ENCODE data around the gene SUPT6H. TPM values are rescaled to one million over a fixed set of nuclear protein-coding genes. Genes with fewer than 3 reads are reported as not detected.

Gene SUPT6H
- total and polyA plus RNA-seq, 9 of the 15 experiments (the other 6 are each of a cell fraction or from before 2014, with no cell fraction given): 1.7 to 77.7 (median 49.2) TPM

GRCh38 chr17:28747801-28748750 lies 86.1 kb downstream of the SUPT6H start (continued):
- TF ChIP-seq UBTF (IDR thresholded peaks at IDR 0.05; ENCODE audit: borderline replicate concordance in 1 of 2, low read depth in 2 of 2, low read length in 2 of 2): no peak

- intact Hi-C loops (cut with micrococcal nuclease): no loop called here
- DNase-seq (ENCODE audit: extremely low read depth in 1 of 4, low spot score in 3 of 4): no peak
- Histone ChIP-seq H3K36me3 (ENCODE audit: control insufficient read depth, insufficient read depth, low read length) (peaks cover 75% of the 10 kb centered on the region), H3K27me3 (ENCODE audit: control insufficient read depth in 2 of 2, insufficient read depth in 2 of 2, low read length in 2 of 2) (no peaks in the 10 kb centered on the region), H3K27ac (ENCODE audit: extremely low read depth, low read depth, low read length) (no peak overlapping the region), H3K9ac (ENCODE audit: insufficient read depth in 1 of 2, low read depth in 2 of 2, low read length in 2 of 2) (peak overlapping the region in 1 of 2 experiments; percentile 37; a peak in 2 of 4 replicates), H3K4me1 (replicated peaks in 1 of 2; ENCODE audit: control insufficient read depth in 2 of 2, insufficient read depth in 2 of 2, low read length in 2 of 2) (peaks cover 20 to 47% of the 10 kb centered on the region in 2 experiments), H3K9me1 (ENCODE audit: control insufficient read depth, insufficient read depth, low read length) (no peaks in the 10 kb centered on the region), H3K4me3 (no peak overlapping the region), H4K20me1 (replicated peaks; ENCODE audit: control insufficient read depth, insufficient read depth, low read length) (peaks cover 27% of the 10 kb centered on the region), H2AFZ (ENCODE audit: low read depth, low read length) (no peak overlapping the region), H3K9me3 (replicated peaks; ENCODE audit: control insufficient read depth, insufficient read depth, low read depth, low read length) (no peaks in the 10 kb centered on the region), H3K4me2 (ENCODE audit: insufficient read depth, low read length) (no peak overlapping the region), H3K79me2 (ENCODE audit: control insufficient read depth, insufficient read depth, low read length) (peaks cover 60% of the 10 kb centered on the region)
- ATAC-seq: no peak
- CTCF ChIA-PET (ENCODE audit: low intra/inter-chr PET ratio): interaction anchor here (1.5 to 6.8 kb wide), 2 partner anchors 22 to 28 kb away, joined by 10 to 117 read pairs; partner anchors contain the start of genes NEK8 and TLCD1
- POLR2A ChIA-PET: interaction anchor here (0.7 to 17.4 kb wide), 12 partner anchors 13 to 201 kb away, joined by 3 to 367 read pairs (median 6); partner anchors contain the start of genes NEK8, RPL23A and TLCD1
- 82% methylated on average over 18 of the region's 18 CpGs for WGBS (ENCODE audit: insufficient coverage, low coverage, missing lambda C conversion rate)
- BruUV-seq (replicated peaks): no TSS peak
- FAIRE-seq: no peak
- in situ Hi-C loops (cut with MboI): no loop called here
- no peak for TF ChIP-seq NFXL1 (CRISPR knock-in tag; IDR thresholded peaks at IDR 0.05)
- TF ChIP-seq ETV1 (tag; conservative IDR thresholded peaks at IDR 0.05; ENCODE audit: low read depth): no peak
- TF ChIP-seq BRF2 (IDR thresholded peaks at IDR 0.05; ENCODE audit: borderline replicate concordance, insufficient read depth, insufficient read length): no peak
- peak; percentile 62; the same call in 1 of the 2 replicates for TF ChIP-seq POLR2G (IDR thresholded peaks at IDR 0.05; ENCODE audit: low read depth, low read length)
- TF ChIP-seq RBM22 (IDR thresholded peaks at IDR 0.05; ENCODE audit: low read depth, low read length, poor library complexity, severe bottlenecking): peak; percentile 60
- TF ChIP-seq POLR2A (conservative IDR thresholded peaks at IDR 0.05): peak; percentile 28; the same call in 1 of the 2 replicates
- no peak for TF ChIP-seq PHB2 (IDR thresholded peaks at IDR 0.05; ENCODE audit: low read depth)
- TF ChIP-seq MEF2D (tag; conservative IDR thresholded peaks at IDR 0.05; ENCODE audit: low read depth): no peak
- TF ChIP-seq STAG1 (CRISPR knock-in tag; IDR thresholded peaks at IDR 0.05; ENCODE audit: borderline replicate concordance): no peak
- no peak for TF ChIP-seq FOXO4 (CRISPR knock-in tag; IDR thresholded peaks at IDR 0.05)
- peak; percentile 27; the same call in 1 of the 2 replicates for TF ChIP-seq MAX (CRISPR knock-in tag; IDR thresholded peaks at IDR 0.05)
- TF ChIP-seq SMARCA4 (IDR thresholded peaks at IDR 0.05): no peak
Observed at GRCh38 chr17:28748852-28749515, 87.0 kb downstream of the SUPT6H start.

Data from K562 (cell line).